Measurements from ENCODE around the gene NXT2. TPM values are rescaled to one million over a fixed set of nuclear protein-coding genes. Genes with fewer than 3 reads are reported as not detected.
"Not testable (repeated sequence)": the region's sequence is repeated elsewhere in the genome, so short reads cannot be mapped to it uniquely, and the experiment has no call there.

The NXT2 gene
- total RNA-seq, 6 experiments from 2014 or later = 4.1 to 6.5 (median 4.4) TPM

DNA sequence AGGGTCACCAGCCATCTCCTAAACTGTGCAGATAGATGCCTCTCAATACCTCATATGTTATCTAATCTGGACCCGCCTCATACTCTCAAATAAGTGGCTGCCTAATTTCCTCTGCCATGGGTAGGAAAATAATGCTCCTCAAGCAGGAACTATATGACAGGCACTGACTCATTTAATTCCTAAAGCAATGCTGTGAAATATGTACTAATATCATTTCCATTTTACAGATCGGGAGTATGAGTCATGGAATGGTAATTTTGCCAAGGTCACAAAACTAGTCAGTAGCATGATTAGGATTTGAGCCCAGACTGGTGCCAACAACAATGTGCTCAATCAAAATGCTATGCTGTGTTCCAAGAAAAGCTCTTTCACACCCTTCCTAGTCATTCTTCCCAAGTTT lies 3.0 kb upstream of the NXT2 start:
- WGBS (ENCODE audit: insufficient coverage, low coverage, low lambda C conversion rate, missing lambda C conversion rate) = 57% methylated on average over 2 of the region's 2 CpGs
- TF ChIP-seq CTCF (IDR thresholded peaks at IDR 0.05) = no peak
- no peak for TF ChIP-seq POLR2A (IDR thresholded peaks at IDR 0.05)
- ATAC-seq (no peak), DNase-seq (no peak)
- H3K27ac ChIP-seq = no peak overlapping the region
- no peaks in the 10 kb centered on the region for H3K36me3 ChIP-seq
- no peak overlapping the region for H3K4me3 ChIP-seq
- no peaks in the 10 kb centered on the region for H3K4me1 ChIP-seq
- H3K27me3 ChIP-seq = peaks cover 0 to 5% of the 10 kb centered on the region in 2 donors
- no peaks in the 10 kb centered on the region for H3K9me3 ChIP-seq
- intact Hi-C loops (cut with DNase I) = no loop called here

- intact Hi-C loops (cut with DNase I) = no loop called here
These were observed 1.7 kb upstream of the NXT2 start for GRCh38 chrX:109534933-109535332.

DNA sequence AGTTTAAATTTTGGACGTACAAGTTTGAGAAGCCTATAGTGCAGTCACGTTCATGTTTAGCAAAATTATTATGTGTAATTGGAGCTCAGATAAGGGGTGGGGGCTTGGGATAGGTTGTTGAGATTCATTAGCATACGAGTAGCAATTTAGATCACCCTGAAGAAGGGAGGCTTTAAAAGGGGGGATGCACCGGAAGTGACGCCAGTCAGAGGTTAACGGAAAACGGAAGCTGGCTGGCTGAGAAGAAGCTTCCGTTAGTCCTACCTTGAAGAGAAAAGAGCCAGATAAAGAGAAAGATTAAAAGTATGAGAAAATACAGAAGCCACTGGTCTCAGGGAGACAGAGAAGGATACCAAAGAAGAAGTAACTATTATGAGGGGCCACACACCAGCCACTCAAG lies 1.1 kb upstream of the NXT2 start:
- no peak for TF ChIP-seq POLR2A (IDR thresholded peaks at IDR 0.05)
- no peak overlapping the region for H3K4me3 ChIP-seq
- peaks cover 0 to 5% of the 10 kb centered on the region in 2 donors for H3K27me3 ChIP-seq
- intact Hi-C loops (cut with DNase I) = no loop called here
- H3K4me1 ChIP-seq = no peaks in the 10 kb centered on the region
- DNase-seq = no peak
- no peak for ATAC-seq
- 68% methylated on average over 8 of the region's 8 CpGs for WGBS (ENCODE audit: insufficient coverage, low coverage, low lambda C conversion rate, missing lambda C conversion rate)
- no peak overlapping the region for H3K27ac ChIP-seq
- no peaks in the 10 kb centered on the region for H3K9me3 ChIP-seq
- no peaks in the 10 kb centered on the region for H3K36me3 ChIP-seq

More at GRCh38 chrX:109534933-109535332, 1.7 kb upstream of the NXT2 start:
- Histone ChIP-seq H3K9me3 (no peaks in the 10 kb centered on the region), H3K27me3 (peaks cover 0 to 5% of the 10 kb centered on the region in 2 donors), H3K4me1 (no peaks in the 10 kb centered on the region), H3K4me3 (no peak overlapping the region), H3K27ac (no peak overlapping the region), H3K36me3 (no peaks in the 10 kb centered on the region)
- WGBS (ENCODE audit: insufficient coverage, low coverage, low lambda C conversion rate, missing lambda C conversion rate) = 53% methylated on average over 5 of the region's 10 CpGs
- no peak for DNase-seq
- TF ChIP-seq CTCF (IDR thresholded peaks at IDR 0.05) = no peak
- TF ChIP-seq POLR2A (IDR thresholded peaks at IDR 0.05) = no peak
- ATAC-seq = no peak

- Histone ChIP-seq H3K4me1 (no peaks in the 10 kb centered on the region), H3K27me3 (peaks cover 0 to 10% of the 10 kb centered on the region in 2 donors), H3K4me3 (peak overlapping the region; percentile 36 to 60 (median 46)), H3K9me3 (no peaks in the 10 kb centered on the region), H3K36me3 (no peaks in the 10 kb centered on the region), H3K27ac (peak overlapping the region; percentile 75 to 92 (median 83))
- TF ChIP-seq POLR2A (IDR thresholded peaks at IDR 0.05) (no peak), CTCF (IDR thresholded peaks at IDR 0.05) (no peak)
- peak; percentile 54 to 66 (median 60) for ATAC-seq
- 20% methylated on average over 10 of the region's 10 CpGs for WGBS (ENCODE audit: insufficient coverage, low coverage, low lambda C conversion rate, missing lambda C conversion rate)
- peak in 1 of 3 donors; percentile 53 for DNase-seq
- intact Hi-C loops (cut with DNase I) = no loop called here
These were observed 651 bp downstream of the NXT2 start for GRCh38 chrX:109537324-109537665.

GRCh38 chrX:109539007-109539406 lies 2.4 kb downstream of the NXT2 start:
- DNase-seq; ATAC-seq; intact Hi-C loops (cut with DNase I): not testable (repeated sequence)

GRCh38 chrX:109553862-109554261 lies 17.2 kb downstream of the NXT2 start:
- intact Hi-C loops (cut with DNase I) = no loop called here
- H3K4me3 ChIP-seq = no peak overlapping the region
- no peak for TF ChIP-seq CTCF (IDR thresholded peaks at IDR 0.05)
- no peak for TF ChIP-seq POLR2A (IDR thresholded peaks at IDR 0.05)
- no peaks in the 10 kb centered on the region for H3K36me3 ChIP-seq
- ATAC-seq (no peak), DNase-seq (no peak)
- no peaks in the 10 kb centered on the region for H3K27me3 ChIP-seq
- no peaks in the 10 kb centered on the region for H3K4me1 ChIP-seq
- no peak overlapping the region for H3K27ac ChIP-seq
- 17% methylated on average over 1 of the region's 1 CpG for WGBS (ENCODE audit: insufficient coverage, low coverage, low lambda C conversion rate, missing lambda C conversion rate)
- H3K9me3 ChIP-seq = no peaks in the 10 kb centered on the region

More at GRCh38 chrX:109539007-109539406, 2.4 kb downstream of the NXT2 start:
- not testable (repeated sequence) for H3K27me3 ChIP-seq, H3K9me3 ChIP-seq, H3K27ac ChIP-seq, H3K36me3 ChIP-seq, H3K4me1 ChIP-seq, H3K4me3 ChIP-seq

GRCh38 chrX:109576083-109576482 lies 39.4 kb downstream of the NXT2 start:
- H3K27me3 ChIP-seq; ATAC-seq; intact Hi-C loops (cut with DNase I); DNase-seq; H3K4me3 ChIP-seq; H3K4me1 ChIP-seq; H3K36me3 ChIP-seq; H3K27ac ChIP-seq; H3K9me3 ChIP-seq: not testable (repeated sequence)
- WGBS (ENCODE audit: insufficient coverage, low coverage, low lambda C conversion rate, missing lambda C conversion rate) = 68% methylated on average over 4 of the region's 4 CpGs
